Measurements from ENCODE around the gene TFDP2. TPM values are rescaled to one million over a fixed set of nuclear protein-coding genes. Genes with fewer than 3 reads are reported as not detected.

Gene TFDP2
- total and polyA plus RNA-seq, 2 experiments from 2014 or later = 150 to 410 TPM

- H3K9me3 Mint-ChIP-seq = no peaks in the 10 kb centered on the region
- peaks cover 9% of the 10 kb centered on the region for H3K27me3 Mint-ChIP-seq (ENCODE audit: insufficient read depth, low read depth, poor library complexity)
- no peaks in the 10 kb centered on the region for H3K9me2 ChIP-seq (ENCODE audit: insufficient read depth)
- H3K36me3 ChIP-seq (ENCODE audit: insufficient read depth) = peaks cover 9% of the 10 kb centered on the region
- ATAC-seq (no peak), DNase-seq (ENCODE audit: low spot score) (no peak)
- no peak overlapping the region for H3K27ac Mint-ChIP-seq
- H3K27me3 ChIP-seq (ENCODE audit: insufficient read depth) = no peaks in the 10 kb centered on the region
- no peak overlapping the region for H2AFZ ChIP-seq
- H3K4me1 Mint-ChIP-seq = no peaks in the 10 kb centered on the region; the same call in 2 of the 3 replicates
- no peak overlapping the region for H3K4me3 ChIP-seq
- 0 out of 2 replicates have a peak, but pooled peaks cover 7% of the 10 kb centered on the region for H3F3A ChIP-seq (replicated peaks; ENCODE audit: low read depth)
- no peak for TF ChIP-seq JUNB (IDR thresholded peaks at IDR 0.05; ENCODE audit: unreplicated experiment)
- TF ChIP-seq NANOG (IDR thresholded peaks at IDR 0.05; ENCODE audit: borderline replicate concordance) = no peak
- TF ChIP-seq, protein P1, sequence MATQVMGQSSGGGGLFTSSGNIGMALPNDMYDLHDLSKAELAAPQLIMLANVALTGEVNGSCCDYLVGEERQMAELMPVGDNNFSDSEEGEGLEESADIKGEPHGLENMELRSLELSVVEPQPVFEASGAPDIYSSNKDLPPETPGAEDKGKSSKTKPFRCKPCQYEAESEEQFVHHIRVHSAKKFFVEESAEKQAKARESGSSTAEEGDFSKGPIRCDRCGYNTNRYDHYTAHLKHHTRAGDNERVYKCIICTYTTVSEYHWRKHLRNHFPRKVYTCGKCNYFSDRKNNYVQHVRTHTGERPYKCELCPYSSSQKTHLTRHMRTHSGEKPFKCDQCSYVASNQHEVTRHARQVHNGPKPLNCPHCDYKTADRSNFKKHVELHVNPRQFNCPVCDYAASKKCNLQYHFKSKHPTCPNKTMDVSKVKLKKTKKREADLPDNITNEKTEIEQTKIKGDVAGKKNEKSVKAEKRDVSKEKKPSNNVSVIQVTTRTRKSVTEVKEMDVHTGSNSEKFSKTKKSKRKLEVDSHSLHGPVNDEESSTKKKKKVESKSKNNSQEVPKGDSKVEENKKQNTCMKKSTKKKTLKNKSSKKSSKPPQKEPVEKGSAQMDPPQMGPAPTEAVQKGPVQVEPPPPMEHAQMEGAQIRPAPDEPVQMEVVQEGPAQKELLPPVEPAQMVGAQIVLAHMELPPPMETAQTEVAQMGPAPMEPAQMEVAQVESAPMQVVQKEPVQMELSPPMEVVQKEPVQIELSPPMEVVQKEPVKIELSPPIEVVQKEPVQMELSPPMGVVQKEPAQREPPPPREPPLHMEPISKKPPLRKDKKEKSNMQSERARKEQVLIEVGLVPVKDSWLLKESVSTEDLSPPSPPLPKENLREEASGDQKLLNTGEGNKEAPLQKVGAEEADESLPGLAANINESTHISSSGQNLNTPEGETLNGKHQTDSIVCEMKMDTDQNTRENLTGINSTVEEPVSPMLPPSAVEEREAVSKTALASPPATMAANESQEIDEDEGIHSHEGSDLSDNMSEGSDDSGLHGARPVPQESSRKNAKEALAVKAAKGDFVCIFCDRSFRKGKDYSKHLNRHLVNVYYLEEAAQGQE (IDR thresholded peaks at IDR 0.05; ENCODE audit: unreplicated experiment) = no peak
- TF ChIP-seq POLR2AphosphoS5 (IDR thresholded peaks at IDR 0.05; ENCODE audit: low read depth) = no peak
- no peak for TF ChIP-seq ZNF331 (CRISPR knock-in tag; IDR thresholded peaks at IDR 0.05; ENCODE audit: low read depth)
- TF ChIP-seq EZH2 (IDR thresholded peaks at IDR 0.05; ENCODE audit: low read depth, unreplicated experiment) = no peak
- no peaks in the 10 kb centered on the region for H3K4me1 ChIP-seq (ENCODE audit: insufficient read depth)
- no peaks in the 10 kb centered on the region for H3K79me2 ChIP-seq (replicated peaks; ENCODE audit: insufficient read depth)
- H3K36me3 Mint-ChIP-seq (ENCODE audit: low read depth) = peaks cover 23% of the 10 kb centered on the region
- no peak overlapping the region for H3K27ac ChIP-seq (ENCODE audit: low read depth)
- no peaks in the 10 kb centered on the region; the same call in 1 of the 2 replicates for H4K20me1 ChIP-seq (replicated peaks; ENCODE audit: insufficient read depth)
- no peak overlapping the region for H3K4me3 Mint-ChIP-seq
- H3K4me2 ChIP-seq = no peak overlapping the region
Observed at GRCh38 chr3:141950572-141951493, 198.5 kb downstream of the TFDP2 start.

GRCh38 chr3:141949972-141950371 lies 199.4 kb downstream of the TFDP2 start:
- Mint-ChIP-seq H3K4me3 (no peak overlapping the region), H3K4me1 (no peaks in the 10 kb centered on the region; the same call in 1 of the 3 replicates), H3K27me3 (ENCODE audit: insufficient read depth, low read depth, poor library complexity) (peaks cover 8% of the 10 kb centered on the region), H3K27ac (no peak overlapping the region), H3K9me3 (no peaks in the 10 kb centered on the region), H3K36me3 (ENCODE audit: low read depth) (peaks cover 23% of the 10 kb centered on the region)
- no peak overlapping the region for H3K4me3 ChIP-seq
- no peaks in the 10 kb centered on the region; the same call in 1 of the 2 replicates for H4K20me1 ChIP-seq (replicated peaks; ENCODE audit: insufficient read depth)
- no peak overlapping the region for H2AFZ ChIP-seq
- no peaks in the 10 kb centered on the region for H3K4me1 ChIP-seq (ENCODE audit: insufficient read depth)
- H3F3A ChIP-seq (replicated peaks; ENCODE audit: low read depth) = 0 out of 2 replicates have a peak, but pooled peaks cover 3% of the 10 kb centered on the region
- no peak overlapping the region for H3K4me2 ChIP-seq
- no peak for DNase-seq (ENCODE audit: low spot score)
- peaks cover 9% of the 10 kb centered on the region for H3K36me3 ChIP-seq (ENCODE audit: insufficient read depth)
- H3K79me2 ChIP-seq (replicated peaks; ENCODE audit: insufficient read depth) = no peaks in the 10 kb centered on the region
- ATAC-seq = no peak
- H3K27me3 ChIP-seq (ENCODE audit: insufficient read depth) = no peaks in the 10 kb centered on the region
- no peak for TF ChIP-seq ZNF462 (CRISPR knock-in tag; IDR thresholded peaks at IDR 0.05)
- TF ChIP-seq JUNB (IDR thresholded peaks at IDR 0.05; ENCODE audit: unreplicated experiment) = no peak
- H3K9me2 ChIP-seq (ENCODE audit: insufficient read depth) = no peaks in the 10 kb centered on the region
- no peak overlapping the region for H3K27ac ChIP-seq (ENCODE audit: low read depth)

Data from GM23338 (cell line).